Activated B cell treated with CpG ODN at 0.5 μM for 24 hours (primary cell): ENCODE results near the gene MRPS33. TPM values are rescaled to one million over a fixed set of nuclear protein-coding genes. Genes with fewer than 3 reads are reported as not detected.

Source experiments
- ATAC-seq: fragments of 200-7000 bp; cut with Tn5 transposase; one replicate; pipeline ENCODE4 v1.10.0; 2021; ENCODE audit warnings: low read depth, mild to moderate bottlenecking, moderate library complexity
- CTCF ChIA-PET: fragments of 350-600 bp; sonication (Branson Sonifier 250); formaldehyde crosslinking; loops from one replicate; lab custom pipeline; 2021; ENCODE audit warnings: antibody characterized with exemption; lab: Charles Lee
- POLR2A ChIA-PET: fragments of 350-600 bp; sonication (Branson Sonifier 250); formaldehyde crosslinking; loops from one replicate; lab custom pipeline; 2021; ENCODE audit warnings: antibody characterized with exemption; lab: Charles Lee
- DNase-seq: peaks from one replicate; pipeline ENCODE4 v3.0.0; 2022
- H3K27ac Mint-ChIP-seq: one replicate; pipeline ENCODE4 v1.8.0; 2020; ENCODE audit warnings: mixed read lengths
- H3K27me3 Mint-ChIP-seq: one replicate; pipeline ENCODE4 v1.8.0; 2021; ENCODE audit warnings: mixed read lengths
- H3K36me3 Mint-ChIP-seq: one replicate; pipeline ENCODE4 v1.8.0; 2021; ENCODE audit warnings: low read depth, mixed read lengths
- H3K4me1 Mint-ChIP-seq: one replicate; pipeline ENCODE4 v1.8.0; 2021; ENCODE audit warnings: mixed read lengths
- H3K4me3 Mint-ChIP-seq: one replicate; pipeline ENCODE4 v1.8.0; 2020; ENCODE audit warnings: mild to moderate bottlenecking, mixed read lengths
- H3K9me3 Mint-ChIP-seq: one replicate; pipeline ENCODE4 v1.8.0; 2020; ENCODE audit warnings: mixed read lengths
- CTCF ChIP-seq: fragments of 200-600 bp; IDR thresholded peaks from one replicate; pipeline ENCODE4 v1.8.0; 2022; ENCODE audit warnings: antibody characterized with exemption, mild to moderate bottlenecking
- intact Hi-C: fragments of 100-400 bp; cut with micrococcal nuclease; formaldehyde crosslinking; loops from one replicate; pipeline ENCODE4 v1.15.1; 2024
- total RNA-seq: library from RNA; stranded (reverse); gene quantifications from 2 replicates; pipeline ENCODE4 v1.2.3, GENCODE V29; 2022

The MRPS33 gene
- total RNA-seq, 1 donor from 2014 or later: 37.5 TPM

- Mint-ChIP-seq H3K27ac (peak overlapping the region; percentile 50), H3K27me3 (peaks cover 7% of the 10 kb centered on the region), H3K4me1 (peaks cover 20% of the 10 kb centered on the region), H3K36me3 (peaks cover 37% of the 10 kb centered on the region), H3K9me3 (peaks cover 7% of the 10 kb centered on the region), H3K4me3 (peak overlapping the region; percentile 36)
- TF ChIP-seq CTCF: no peak
- DNase-seq: no peak
- ChIA-PET POLR2A (interaction anchor here (0.6 to 1.3 kb wide), 2 partner anchors 88 to 202 kb away, joined by 3 to 4 read pairs; partner anchors contain the start of gene BRAF), CTCF (interaction anchor here (1.2 to 6.3 kb wide), 3 partner anchors 201 to 535 kb away, joined by 3 to 151 read pairs (median 4); no protein-coding TSS in a partner anchor)
- intact Hi-C loops: loop anchor here (1.0 to 10.0 kb wide), 5 partner anchors 202 to 1878 kb away; partner anchors contain the start of gene KDM7A
- ATAC-seq: no peak
Measured at GRCh38 chr7:141012696-141013344, 1.9 kb downstream of the MRPS33 start.

GRCh38 chr7:141012044-141012685, 2.6 kb downstream of the MRPS33 start:
- H3K27me3 Mint-ChIP-seq: peaks cover 3% of the 10 kb centered on the region
- no peak for TF ChIP-seq CTCF
- ChIA-PET POLR2A (interaction anchor here (1.3 kb wide), 1 partner anchor 201 kb away, joined by 3 read pairs; no protein-coding TSS in a partner anchor), CTCF (interaction anchor here (0.5 to 6.3 kb wide), 10 partner anchors 192 to 536 kb away, joined by 3 to 151 read pairs (median 4); no protein-coding TSS in a partner anchor)
- H3K27ac Mint-ChIP-seq: no peak overlapping the region
- H3K9me3 Mint-ChIP-seq: peaks cover 7% of the 10 kb centered on the region
- ATAC-seq: peak; percentile 19
- H3K36me3 Mint-ChIP-seq: peaks cover 43% of the 10 kb centered on the region
- peak overlapping the region; percentile 51 for H3K4me3 Mint-ChIP-seq
- peaks cover 20% of the 10 kb centered on the region for H3K4me1 Mint-ChIP-seq
- peak; percentile 44 for DNase-seq
- intact Hi-C loops: loop anchor here (1.0 to 10.0 kb wide), 5 partner anchors 201 to 1877 kb away; partner anchors contain the start of gene KDM7A

- intact Hi-C loops: loop anchor here (5.0 to 10.0 kb wide), 3 partner anchors 354 to 1877 kb away; partner anchors contain the start of gene KDM7A
- ATAC-seq (no peak), DNase-seq (no peak)
- peaks cover under 1% of the 10 kb centered on the region for H3K27me3 Mint-ChIP-seq
- H3K9me3 Mint-ChIP-seq: peaks cover 4% of the 10 kb centered on the region
- H3K36me3 Mint-ChIP-seq: peaks cover 49% of the 10 kb centered on the region
- peaks cover 20% of the 10 kb centered on the region for H3K4me1 Mint-ChIP-seq
- no peak for TF ChIP-seq CTCF
- H3K27ac Mint-ChIP-seq: no peak overlapping the region
- ChIA-PET POLR2A (no interaction called here), CTCF (interaction anchor here (0.9 to 6.3 kb wide), 9 partner anchors 191 to 536 kb away, joined by 3 to 151 read pairs (median 4); no protein-coding TSS in a partner anchor)
- no peak overlapping the region for H3K4me3 Mint-ChIP-seq
Measured at GRCh38 chr7:141011443-141011842, 3.3 kb downstream of the MRPS33 start.

GRCh38 chr7:141003172-141004065, 11.3 kb downstream of the MRPS33 start:
- H3K4me1 Mint-ChIP-seq: no peaks in the 10 kb centered on the region

More at GRCh38 chr7:141003172-141004065, 11.3 kb downstream of the MRPS33 start:
- intact Hi-C loops: no loop called here
- Mint-ChIP-seq H3K4me3 (no peak overlapping the region), H3K9me3 (no peaks in the 10 kb centered on the region), H3K27ac (no peak overlapping the region), H3K27me3 (no peaks in the 10 kb centered on the region), H3K36me3 (peaks cover 26% of the 10 kb centered on the region)
- no peak for TF ChIP-seq CTCF
- ATAC-seq (no peak), DNase-seq (no peak)
- ChIA-PET POLR2A (no interaction called here), CTCF (no interaction called here)
